Prostate gland (tissue), 2 donors: Measurements from ENCODE around the gene MBOAT2. TPM values are rescaled to one million over a fixed set of nuclear protein-coding genes. Genes with fewer than 3 reads are reported as not detected.

Experiments used
- DNase-seq: peaks from one replicate; pipeline ENCODE4 v3.0.0-alpha.2; 2019; ENCODE audit warnings: low spot score
- H3K27ac ChIP-seq, 2 donors: fragments of 200-600 bp; sonication (generic); 2 replicates each; pipeline ENCODE4 v1.5.1; 2017 to 2019
- H3K27me3 ChIP-seq: fragments of 200-600 bp; sonication (generic); replicated peaks from 2 replicates; pipeline ENCODE4 v1.5.1; 2019; ENCODE audit not compliant: insufficient read depth
- H3K36me3 ChIP-seq, 2 donors: fragments of 200-600 bp; sonication (generic); 1 replicate in 1 of 2; 2 replicates in 1 of 2; pipeline versions ENCODE4 v1.5.1 to v1.8.1; 2017 to 2019
- H3K4me1 ChIP-seq: fragments of 200-600 bp; sonication (generic); replicated peaks from 2 replicates; pipeline ENCODE4 v1.5.1; 2019
- H3K4me3 ChIP-seq, 2 donors: fragments of 200-600 bp; sonication (generic); 2 replicates each; pipeline ENCODE4 v1.5.1; 2017 to 2019
- H3K9me3 ChIP-seq: fragments of 200-600 bp; sonication (generic); 2 replicates; pipeline ENCODE4 v1.5.1; 2017
- CTCF ChIP-seq, 4 experiments: fragments of 200-600 bp in 2 of 4; fragments of 450-650 bp in 2 of 4; sonication (generic) in 2 of 4; IDR thresholded peaks; 1 replicate in 3 of 4; 2 replicates in 1 of 4; pipeline ENCODE4 v1.5.1; 2016 to 2019; ENCODE audit warnings: antibody characterized with exemption in 4 of 4, mild to moderate bottlenecking in 2 of 4, moderate library complexity in 2 of 4
- POLR2A ChIP-seq: fragments of 450-650 bp; IDR thresholded peaks from one replicate; pipeline ENCODE4 v1.6.1; 2016; ENCODE audit warnings: antibody characterized with exemption, mild to moderate bottlenecking
- POLR2AphosphoS5 ChIP-seq: sonication (generic); formaldehyde crosslinking; IDR thresholded peaks from one replicate; pipeline ENCODE4 v1.6.1; 2017; ENCODE audit warnings: antibody characterized with exemption
- WGBS: methylation state at CpG from one replicate; pipeline ENCODE4 v1.1.5; 2018; 5-methylcytosine and 5-hydroxymethylcytosine counted together
- intact Hi-C: fragments of 100-400 bp; cut with DNase I; formaldehyde crosslinking; loops from one replicate; pipeline ENCODE4 v1.14.2; 2022
- total RNA-seq, 2 donors: library from RNA; depleted of rRNA; stranded (reverse); fragments of >200 nt; gene quantifications; one replicate each; pipeline ENCODE4 v1.1.0, GENCODE V29; 2016

MBOAT2 gene
- total RNA-seq, 2 donors from 2014 or later: 20.3 to 40.2 TPM

DNA sequence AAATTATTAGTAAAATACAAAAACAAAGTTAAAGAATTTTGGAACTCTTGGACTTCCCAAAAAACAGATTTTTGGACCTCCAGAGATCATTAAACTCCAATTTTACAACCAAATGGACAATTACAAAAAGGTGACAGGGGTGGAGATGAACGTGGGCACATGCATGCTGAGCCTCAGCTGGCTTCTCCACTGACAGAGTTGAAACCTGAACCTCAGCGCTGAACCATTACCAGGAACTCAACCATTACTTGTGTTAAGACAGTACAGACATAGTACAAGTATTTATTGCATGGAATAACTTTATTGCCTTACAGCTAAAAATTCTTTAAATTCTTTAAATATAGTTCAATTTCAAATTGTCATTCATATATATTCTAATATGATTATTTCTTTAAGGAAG lies 133.0 kb downstream of the MBOAT2 start:
- intact Hi-C loops: loop anchor here (5.0 kb wide), 1 partner anchor 272 kb away; no protein-coding TSS in a partner anchor
- no peak overlapping the region for H3K4me3 ChIP-seq
- WGBS: 88% methylated on average over 2 of the region's 2 CpGs

GRCh38 chr2:8867363-8867762 lies 136.1 kb downstream of the MBOAT2 start:
- DNase-seq: no peak
- Histone ChIP-seq H3K4me3 (no peak overlapping the region), H3K36me3 (no peaks in the 10 kb centered on the region), H3K27ac (no peak overlapping the region), H3K9me3 (no peaks in the 10 kb centered on the region), H3K27me3 (no peaks in the 10 kb centered on the region), H3K4me1 (no peaks in the 10 kb centered on the region)
- 82% methylated on average over 3 of the region's 3 CpGs for WGBS
- intact Hi-C loops: no loop called here
- TF ChIP-seq POLR2AphosphoS5 (no peak), POLR2A (no peak), CTCF (IDR thresholded peaks at IDR 0.05) (no peak)

More for the DNA sequence above, 133.0 kb downstream of the MBOAT2 start:
- Histone ChIP-seq H3K27me3 (no peaks in the 10 kb centered on the region), H3K4me1 (no peaks in the 10 kb centered on the region), H3K36me3 (no peaks in the 10 kb centered on the region), H3K9me3 (no peaks in the 10 kb centered on the region), H3K27ac (no peak overlapping the region)
- TF ChIP-seq POLR2A (no peak), CTCF (IDR thresholded peaks at IDR 0.05) (no peak), POLR2AphosphoS5 (no peak)
- DNase-seq: no peak

GRCh38 chr2:8863331-8863953 lies 140.0 kb downstream of the MBOAT2 start:
- DNase-seq: no peak
- Histone ChIP-seq H3K36me3 (no peaks in the 10 kb centered on the region), H3K27ac (no peak overlapping the region), H3K9me3 (no peaks in the 10 kb centered on the region), H3K27me3 (no peaks in the 10 kb centered on the region), H3K4me1 (no peaks in the 10 kb centered on the region), H3K4me3 (no peak overlapping the region)
- WGBS: 67% methylated on average over 10 of the region's 10 CpGs
- intact Hi-C loops: no loop called here
- TF ChIP-seq POLR2AphosphoS5: no peak
- TF ChIP-seq POLR2A: no peak
- TF ChIP-seq CTCF (IDR thresholded peaks at IDR 0.05): no peak

- H3K4me1 ChIP-seq: no peaks in the 10 kb centered on the region
- H3K27ac ChIP-seq: no peak overlapping the region
- TF ChIP-seq POLR2AphosphoS5 (no peak), CTCF (IDR thresholded peaks at IDR 0.05) (no peak), POLR2A (no peak)
- H3K9me3 ChIP-seq: no peaks in the 10 kb centered on the region
- H3K36me3 ChIP-seq: no peaks in the 10 kb centered on the region
- no peaks in the 10 kb centered on the region for H3K27me3 ChIP-seq
- H3K4me3 ChIP-seq: no peak overlapping the region
- WGBS: 56% methylated on average over 7 of the region's 7 CpGs
- intact Hi-C loops: no loop called here
- no peak for DNase-seq
Observed at GRCh38 chr2:8862230-8862629, 141.3 kb downstream of the MBOAT2 start.

DNA sequence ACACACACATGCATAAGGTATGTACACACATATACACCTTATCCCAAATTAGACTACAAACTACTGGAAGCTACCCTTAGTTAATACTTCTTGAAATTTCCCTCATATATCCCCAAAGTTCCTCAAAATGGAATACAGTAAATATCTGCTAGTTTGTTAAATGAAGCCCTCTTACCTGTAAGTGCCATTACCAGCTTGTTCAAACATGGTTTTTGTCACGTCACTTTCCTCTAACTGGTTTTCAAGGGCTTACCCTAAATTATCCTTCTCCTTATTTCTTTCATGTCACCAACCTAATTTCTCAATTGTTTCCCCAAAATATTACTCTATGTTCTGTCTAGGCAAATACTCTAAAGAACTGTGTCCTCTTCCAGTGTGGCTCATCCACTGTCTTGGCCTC lies 141.7 kb downstream of the MBOAT2 start:
- TF ChIP-seq POLR2A: no peak
- no peak for TF ChIP-seq CTCF (IDR thresholded peaks at IDR 0.05)
- Histone ChIP-seq H3K36me3 (no peaks in the 10 kb centered on the region), H3K4me3 (no peak overlapping the region), H3K9me3 (no peaks in the 10 kb centered on the region), H3K27me3 (no peaks in the 10 kb centered on the region), H3K4me1 (no peaks in the 10 kb centered on the region), H3K27ac (no peak overlapping the region)
- 40% methylated on average over 1 of the region's 1 CpG for WGBS
- no peak for DNase-seq
- intact Hi-C loops: no loop called here
